Hepatic stellate cell (primary cell): ENCODE data around the gene KHDC1L.
"Not testable (repeated sequence)": the region's sequence is repeated elsewhere in the genome, so short reads cannot be mapped to it uniquely, and the experiment has no call there.

Experiments used
- DNase-seq: peaks from one replicate; pipeline ENCODE4 v3.0.0; 2011; ENCODE audit warnings: low spot score

The KHDC1L gene

DNA sequence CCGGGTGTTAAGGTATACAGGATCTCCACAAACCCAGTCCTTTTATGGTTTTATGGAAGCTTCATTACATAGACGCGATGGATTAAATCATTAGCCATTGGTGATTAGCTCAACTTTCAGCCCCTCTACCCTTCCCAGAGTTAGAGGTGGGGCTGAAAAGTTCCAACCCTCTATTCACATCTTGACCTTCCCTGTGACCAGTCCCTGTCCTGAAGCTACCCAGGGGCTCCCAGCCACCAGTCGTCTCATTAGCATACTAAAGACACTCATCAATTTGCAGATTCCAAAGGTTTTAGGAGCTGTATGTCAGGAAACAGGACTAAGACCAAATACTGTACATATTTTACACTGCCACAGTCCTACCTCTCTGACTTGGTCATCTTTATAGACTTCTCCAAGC, 21.0 kb downstream of the KHDC1L start:
- no peak for DNase-seq

DNA sequence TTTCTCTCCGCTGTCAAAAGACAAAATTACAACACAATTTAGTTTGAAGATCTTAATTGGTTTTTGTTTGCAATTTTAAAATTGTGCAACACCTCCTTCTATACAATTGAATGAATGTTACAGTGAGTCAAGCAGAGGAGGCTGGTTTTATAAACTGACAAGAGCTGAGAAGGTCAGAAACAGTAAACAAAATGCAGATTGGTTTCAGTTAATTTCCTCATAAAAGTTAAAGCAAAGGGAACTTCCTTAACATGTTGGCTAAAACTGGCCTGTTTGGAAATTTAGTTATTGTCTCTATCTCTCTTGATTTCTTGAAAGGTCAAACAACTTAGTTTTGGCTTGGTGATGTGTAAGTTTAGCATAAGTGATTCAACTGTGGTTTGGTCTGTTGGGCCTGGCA, 22.2 kb downstream of the KHDC1L start:
- no peak for DNase-seq

DNA sequence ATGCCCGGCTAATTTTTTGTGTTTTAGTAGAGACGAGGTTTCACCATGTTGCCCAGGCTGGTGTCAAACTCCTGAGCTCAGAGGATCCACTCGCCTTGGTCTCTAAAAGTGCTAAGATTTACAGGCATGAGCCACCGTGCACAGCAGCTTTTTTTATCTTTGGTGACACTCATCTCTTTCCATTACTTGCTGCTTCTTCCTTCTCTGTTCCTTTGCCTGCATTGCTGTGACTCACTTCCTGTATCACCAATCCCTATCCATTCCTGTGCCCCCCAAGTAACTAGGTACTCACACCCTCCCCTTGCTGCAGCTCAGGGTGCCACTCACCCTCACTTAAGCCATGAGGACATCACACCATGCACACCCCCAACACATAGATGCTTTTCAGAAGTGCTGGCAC, 24.6 kb downstream of the KHDC1L start:
- peak; percentile 10 for DNase-seq

DNA sequence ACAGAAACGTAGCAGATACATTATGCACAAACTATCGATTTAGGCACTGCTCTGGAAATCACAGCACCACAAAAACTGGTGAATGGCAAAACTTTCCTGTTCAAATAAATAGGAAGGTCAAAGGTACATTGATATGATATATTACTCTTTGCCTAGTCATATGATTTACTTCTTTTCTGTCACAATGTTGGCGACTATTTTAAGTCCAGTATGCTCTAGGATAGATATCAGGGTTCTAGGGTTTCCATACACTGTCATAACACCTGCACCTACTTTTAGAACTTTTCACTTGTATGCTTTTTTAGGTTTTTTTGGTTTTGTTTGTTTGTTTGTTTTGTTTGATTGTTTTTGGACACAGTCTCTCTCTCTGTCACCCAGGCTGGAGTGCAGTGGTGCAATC, 25.0 kb downstream of the KHDC1L start:
- DNase-seq = no peak

DNA sequence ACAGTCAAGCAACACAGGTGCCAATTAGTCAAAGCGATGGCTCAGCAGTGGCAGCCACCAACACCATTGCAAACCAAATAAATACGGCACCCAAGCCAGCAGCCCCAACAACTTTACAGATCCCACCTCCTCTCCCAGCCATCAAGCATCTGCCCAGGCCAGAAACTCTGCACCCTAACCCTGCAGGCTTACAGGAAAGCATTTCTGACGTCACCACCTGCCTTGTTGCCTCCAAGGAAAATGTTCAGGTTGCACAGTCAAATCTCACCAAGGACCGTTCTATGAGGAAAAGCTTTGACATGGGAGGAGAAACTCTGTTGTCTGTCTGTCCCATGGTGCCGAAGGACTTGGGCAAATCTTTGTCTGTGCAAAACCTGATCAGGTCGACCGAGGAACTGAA, 30.6 kb downstream of the KHDC1L start:
- no peak for DNase-seq

DNA sequence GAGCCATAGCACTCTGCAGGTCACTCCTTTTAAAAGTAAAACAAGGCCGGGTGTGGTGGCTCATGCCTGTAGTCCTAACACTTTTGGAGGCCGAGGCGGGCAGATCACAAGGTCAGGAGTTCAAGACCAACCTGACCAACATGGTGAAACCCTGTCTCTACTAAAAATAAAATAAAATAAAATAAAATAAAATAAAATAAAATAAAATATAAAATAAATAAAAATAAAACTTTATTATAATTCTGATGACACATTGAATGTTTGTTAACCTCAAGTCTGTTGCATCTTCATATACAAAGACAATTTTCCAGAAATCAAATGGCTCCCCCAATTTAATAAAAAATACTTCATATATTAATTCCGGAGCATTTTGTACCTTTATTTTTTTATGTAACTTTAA, 32.0 kb downstream of the KHDC1L start:
- DNase-seq = not testable (repeated sequence)

DNA sequence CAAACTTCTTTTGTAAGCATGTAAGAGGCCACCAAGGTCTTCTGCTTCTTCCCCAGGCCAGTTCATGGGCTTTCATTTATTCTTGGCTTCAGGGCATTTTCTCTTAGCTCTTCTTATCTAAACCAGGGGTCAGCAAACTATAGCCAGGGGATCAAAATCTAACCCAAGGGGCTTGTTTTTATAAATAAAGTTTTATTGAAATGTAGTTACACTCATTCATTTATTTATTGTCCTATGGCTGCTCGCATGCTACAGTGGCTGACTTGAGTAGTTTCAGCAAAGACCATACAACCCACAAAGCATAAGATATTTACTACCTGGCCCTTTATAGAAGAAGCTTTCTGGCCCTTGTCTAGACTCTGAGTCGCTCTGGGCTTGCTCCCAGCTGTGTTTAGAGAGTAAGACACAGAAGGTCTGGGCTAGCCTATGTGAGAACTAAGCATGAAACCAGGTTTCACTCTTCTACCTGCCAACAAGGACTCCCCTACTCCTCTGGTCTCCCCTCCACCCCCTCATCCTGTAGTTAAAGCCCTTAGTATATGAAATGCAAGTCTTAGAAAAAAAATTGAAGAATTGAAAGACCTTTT, 43.2 kb downstream of the KHDC1L start:
- DNase-seq = no peak

DNA sequence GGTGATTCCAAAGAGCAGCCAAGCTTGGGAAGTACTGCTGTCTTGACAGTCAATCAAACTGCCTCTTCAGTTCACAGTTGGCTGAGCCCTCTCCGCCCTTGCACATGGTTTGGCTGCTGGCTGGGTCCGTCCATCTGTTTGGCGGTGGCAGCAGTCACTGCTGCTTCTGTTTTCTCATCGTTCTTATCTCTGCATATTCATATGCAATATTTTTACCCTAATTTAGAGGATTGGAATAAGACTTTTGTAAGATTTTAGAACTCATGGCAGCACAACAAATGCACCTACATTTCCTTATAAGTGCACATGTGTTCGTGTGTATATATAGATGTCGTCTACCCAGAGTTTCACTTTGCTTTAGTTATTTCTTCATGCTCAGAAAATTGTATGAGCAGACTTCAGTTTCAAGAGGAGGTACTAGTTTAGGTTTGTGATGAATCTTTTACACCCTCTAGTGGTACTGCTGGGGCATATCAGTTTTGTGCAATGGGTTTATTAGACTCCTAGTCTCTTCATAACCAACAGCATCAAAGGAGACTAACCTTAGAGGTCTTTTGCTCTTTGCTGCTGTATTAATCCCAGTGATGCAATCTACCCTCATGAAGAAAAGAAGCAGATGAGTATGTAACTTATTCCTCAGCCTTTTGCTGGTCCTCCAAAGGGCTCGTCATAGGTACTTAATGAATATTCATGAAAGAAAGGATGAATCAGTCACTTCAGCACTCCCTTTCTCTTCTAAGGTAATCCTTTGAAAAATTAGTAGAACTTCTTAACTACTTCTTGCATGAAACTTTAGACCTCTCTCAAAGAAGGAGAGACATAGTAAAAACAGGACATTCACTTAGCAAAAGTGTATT, 44.3 kb downstream of the KHDC1L start:
- peak; percentile 43 for DNase-seq

DNA sequence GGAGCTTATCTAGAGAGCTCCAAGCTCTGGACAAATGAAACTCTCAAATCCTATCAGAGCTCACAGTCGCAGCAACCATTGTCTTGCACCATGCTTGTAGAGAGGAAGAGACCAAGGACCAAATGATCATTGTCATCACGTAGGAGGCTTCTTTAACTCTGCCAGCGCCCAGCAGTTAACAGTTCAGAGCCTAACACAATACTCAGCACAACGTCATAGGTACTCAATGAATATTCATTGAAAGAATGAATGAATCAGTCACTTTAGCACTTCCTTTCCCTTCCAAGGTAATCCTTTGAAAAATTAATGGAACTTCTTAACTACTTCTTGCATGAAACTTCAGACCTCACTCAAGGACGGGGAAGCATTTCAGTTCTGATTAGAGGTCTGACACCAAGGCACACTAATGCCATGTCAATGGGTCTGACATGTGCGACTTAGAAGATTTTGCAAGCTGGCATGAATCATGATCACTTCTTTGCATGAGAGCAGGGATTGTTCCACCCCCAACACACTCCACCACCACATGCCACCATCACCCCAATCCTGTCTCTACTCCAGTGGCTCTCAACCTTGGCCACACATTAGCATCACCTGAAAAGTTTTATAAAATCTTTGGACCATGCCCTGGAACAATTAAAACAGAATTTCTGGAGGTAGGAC, 45.1 kb downstream of the KHDC1L start:
- no peak for DNase-seq

DNA sequence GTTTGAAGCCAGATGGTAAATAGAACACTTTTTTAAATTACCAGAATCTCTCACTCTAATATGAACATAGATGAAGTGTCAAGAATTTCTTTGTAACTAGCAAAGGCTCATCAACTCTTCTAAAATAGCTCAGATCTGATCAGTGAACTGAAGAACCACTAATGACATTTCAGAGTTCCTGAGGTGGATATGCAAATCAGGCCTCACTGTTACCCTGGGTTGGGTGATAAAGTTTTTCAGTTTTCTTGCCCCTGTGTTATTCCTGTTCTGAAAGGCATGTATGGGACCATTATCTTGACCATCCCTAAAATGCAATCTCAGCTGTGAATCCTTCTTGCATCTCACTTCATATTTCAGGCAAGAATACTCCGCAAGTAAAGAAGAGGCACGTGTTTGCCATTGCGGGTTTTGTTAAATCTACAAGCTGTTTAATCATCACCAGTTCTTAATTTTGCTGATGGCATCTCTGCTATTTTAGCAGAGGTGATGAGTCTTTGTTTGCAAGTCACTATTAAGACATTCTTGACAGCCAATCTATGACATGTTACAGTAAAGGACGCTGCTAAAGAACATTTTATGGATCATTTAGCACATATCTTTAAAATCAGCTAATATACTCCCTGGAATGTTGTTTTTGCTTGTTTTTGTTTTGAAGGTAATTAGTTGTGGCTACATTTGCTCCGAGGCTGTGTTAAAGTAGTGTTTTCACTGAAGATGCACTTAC, 47.9 kb downstream of the KHDC1L start:
- no peak for DNase-seq

DNA sequence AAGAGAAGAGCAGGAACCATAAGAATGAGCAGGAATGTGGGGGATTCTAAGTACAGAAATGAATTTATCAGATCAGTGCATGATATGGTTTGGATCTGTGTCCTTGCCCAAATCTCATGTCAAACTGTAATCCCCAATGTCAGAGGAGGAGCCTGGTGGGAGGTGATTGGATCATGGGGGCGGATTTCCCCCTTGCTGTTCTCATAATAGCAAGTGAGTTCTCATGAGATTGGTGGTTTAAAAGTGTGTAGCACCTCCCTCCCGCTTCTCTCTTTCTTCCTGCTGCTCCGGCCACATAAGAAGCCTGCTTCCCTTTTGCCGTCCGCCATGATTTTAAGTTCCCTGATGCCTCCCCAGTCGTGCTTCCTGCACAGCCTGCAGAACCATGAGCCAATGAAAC, 49.2 kb downstream of the KHDC1L start:
- DNase-seq = no peak

DNA sequence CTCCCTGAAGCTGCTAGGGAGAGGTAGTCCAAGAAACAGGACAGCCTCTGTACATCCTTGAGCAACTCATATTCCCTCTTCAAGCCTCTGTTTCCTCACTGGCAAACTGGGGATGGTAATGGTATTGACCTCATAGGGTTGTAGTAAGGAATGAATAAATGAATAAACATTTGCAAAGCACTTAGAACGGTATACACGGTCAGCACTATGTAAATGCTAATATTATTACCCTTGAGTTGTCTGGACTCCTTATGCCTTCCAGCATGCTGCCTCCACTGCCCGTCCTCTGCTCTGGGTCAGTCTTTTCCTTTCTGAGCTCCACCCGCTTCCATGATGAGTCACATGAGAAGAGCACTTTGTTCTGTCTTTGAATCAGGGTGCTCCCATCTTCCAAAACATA, 50.6 kb downstream of the KHDC1L start:
- DNase-seq = no peak
